ENCODE measurements around the gene SELENOO. TPM values are rescaled to one million over a fixed set of nuclear protein-coding genes. Genes with fewer than 3 reads are reported as not detected.
A peak's percentile ranks its signal among the peaks of the same experiment; 100 is the strongest.

SELENOO gene
- total and polyA plus RNA-seq, 2 experiments from 2014 or later, result 29.8 to 54.5 TPM

DNA sequence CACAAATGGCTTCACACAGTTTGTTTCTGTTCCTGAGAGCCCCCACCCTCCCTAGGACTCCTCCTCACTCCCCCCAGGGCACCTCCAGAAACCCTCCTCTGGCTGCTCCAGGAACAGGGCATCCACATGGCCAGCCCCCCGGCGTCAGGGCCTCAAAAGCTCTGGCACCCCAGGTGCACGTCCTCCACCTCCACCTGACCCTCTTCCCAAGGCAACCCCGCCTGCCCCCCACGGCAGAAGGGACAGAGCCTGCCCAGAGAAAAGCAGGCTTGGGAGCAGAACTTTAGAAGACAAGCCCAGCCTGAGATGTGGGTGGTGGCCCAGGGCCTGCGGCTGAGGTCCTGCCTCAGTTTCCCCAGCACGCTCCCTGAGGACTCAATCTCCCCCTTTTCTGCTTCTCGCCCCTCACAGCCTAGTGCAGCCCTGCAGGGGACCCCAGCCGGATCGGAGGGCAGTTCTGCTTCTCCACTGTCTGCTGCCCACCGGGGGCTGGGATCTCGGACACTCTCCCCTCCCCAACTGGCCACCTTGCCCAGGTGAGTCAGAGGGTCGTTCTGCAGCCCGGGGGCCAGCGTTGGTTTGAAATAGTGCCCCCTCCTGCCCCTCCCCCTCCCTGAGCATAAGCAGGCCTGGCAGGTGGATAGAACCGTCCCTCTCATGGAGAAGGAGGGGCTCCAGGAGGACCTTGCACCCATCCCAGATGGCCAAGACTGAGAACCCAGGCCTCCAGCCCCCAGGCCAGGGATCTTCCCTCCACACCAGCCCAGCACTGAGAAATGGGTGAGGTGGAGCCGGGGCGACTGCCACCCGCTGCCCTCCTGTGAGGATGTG is 17.5 kb upstream of the SELENOO start:
- Histone ChIP-seq H3K4me1 (ENCODE audit: low read depth) (peaks cover 9% of the 10 kb centered on the region), H3K27ac (no peak overlapping the region), H3K9me3 (ENCODE audit: low read depth) (no peaks in the 10 kb centered on the region), H3K36me3 (no peaks in the 10 kb centered on the region), H3K27me3 (no peaks in the 10 kb centered on the region), H3K4me3 (no peak overlapping the region)
- TF ChIP-seq, protein P1, sequence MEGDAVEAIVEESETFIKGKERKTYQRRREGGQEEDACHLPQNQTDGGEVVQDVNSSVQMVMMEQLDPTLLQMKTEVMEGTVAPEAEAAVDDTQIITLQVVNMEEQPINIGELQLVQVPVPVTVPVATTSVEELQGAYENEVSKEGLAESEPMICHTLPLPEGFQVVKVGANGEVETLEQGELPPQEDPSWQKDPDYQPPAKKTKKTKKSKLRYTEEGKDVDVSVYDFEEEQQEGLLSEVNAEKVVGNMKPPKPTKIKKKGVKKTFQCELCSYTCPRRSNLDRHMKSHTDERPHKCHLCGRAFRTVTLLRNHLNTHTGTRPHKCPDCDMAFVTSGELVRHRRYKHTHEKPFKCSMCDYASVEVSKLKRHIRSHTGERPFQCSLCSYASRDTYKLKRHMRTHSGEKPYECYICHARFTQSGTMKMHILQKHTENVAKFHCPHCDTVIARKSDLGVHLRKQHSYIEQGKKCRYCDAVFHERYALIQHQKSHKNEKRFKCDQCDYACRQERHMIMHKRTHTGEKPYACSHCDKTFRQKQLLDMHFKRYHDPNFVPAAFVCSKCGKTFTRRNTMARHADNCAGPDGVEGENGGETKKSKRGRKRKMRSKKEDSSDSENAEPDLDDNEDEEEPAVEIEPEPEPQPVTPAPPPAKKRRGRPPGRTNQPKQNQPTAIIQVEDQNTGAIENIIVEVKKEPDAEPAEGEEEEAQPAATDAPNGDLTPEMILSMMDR (IDR thresholded peaks at IDR 0.05; ENCODE audit: low read depth, low read length), result no peak
- no peak for DNase-seq (ENCODE audit: low read depth in 1 of 2, low spot score in 1 of 2)

DNA sequence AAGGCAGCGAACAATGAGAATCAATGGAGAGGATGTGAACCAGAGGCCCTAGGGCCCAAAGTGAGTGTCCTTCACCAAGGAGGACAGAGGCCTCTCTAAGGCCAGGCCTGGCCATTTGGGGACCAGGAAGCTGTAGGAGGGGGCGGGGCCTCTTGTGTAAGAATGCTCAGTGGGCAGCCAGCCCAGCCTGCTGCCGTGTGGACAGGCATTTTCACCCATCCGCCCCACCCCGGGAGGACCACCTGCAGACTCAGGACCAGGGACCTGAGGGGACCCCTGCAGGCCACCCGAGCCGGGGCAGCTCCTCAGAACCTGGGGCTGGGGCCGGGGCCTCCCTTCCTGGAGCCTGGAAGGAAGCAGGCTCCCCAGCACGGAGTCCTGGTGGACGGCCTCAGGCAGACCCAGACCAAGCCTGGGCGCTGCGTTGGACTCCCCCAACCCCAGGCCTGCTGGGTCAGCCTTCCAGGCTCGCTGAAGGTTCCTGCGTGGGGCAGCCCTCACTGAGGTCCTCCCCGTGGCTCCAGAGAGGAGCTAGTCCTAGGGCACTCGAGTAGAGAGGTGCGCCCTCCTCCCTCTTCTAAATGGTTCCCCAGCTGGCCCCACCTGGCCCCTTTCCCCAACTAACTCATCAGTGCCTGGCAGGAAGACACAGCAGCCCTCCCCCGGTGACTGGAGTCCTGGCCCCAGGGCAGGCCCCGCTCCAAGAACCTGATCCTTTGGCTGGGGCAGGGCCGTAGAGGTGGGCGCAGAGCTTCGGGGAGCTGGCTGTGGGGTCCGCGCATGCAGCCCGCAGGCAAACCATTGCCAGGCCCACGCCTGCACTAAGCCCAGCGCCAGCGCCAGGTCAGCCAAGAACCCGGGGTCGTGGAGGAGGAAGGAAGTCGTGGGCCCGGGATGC is 16.6 kb upstream of the SELENOO start:
- Histone ChIP-seq H3K27me3 (no peaks in the 10 kb centered on the region), H3K36me3 (no peaks in the 10 kb centered on the region), H3K27ac (peak overlapping the region; percentile 48), H3K4me3 (no peak overlapping the region), H3K9me3 (ENCODE audit: low read depth) (no peaks in the 10 kb centered on the region), H3K4me1 (ENCODE audit: low read depth) (peaks cover 12% of the 10 kb centered on the region)
- TF ChIP-seq, protein P1 (IDR thresholded peaks at IDR 0.05; ENCODE audit: low read depth, low read length), result no peak
- DNase-seq (ENCODE audit: low read depth in 1 of 2, low spot score in 1 of 2), result peak; percentile 76 to 78

DNA sequence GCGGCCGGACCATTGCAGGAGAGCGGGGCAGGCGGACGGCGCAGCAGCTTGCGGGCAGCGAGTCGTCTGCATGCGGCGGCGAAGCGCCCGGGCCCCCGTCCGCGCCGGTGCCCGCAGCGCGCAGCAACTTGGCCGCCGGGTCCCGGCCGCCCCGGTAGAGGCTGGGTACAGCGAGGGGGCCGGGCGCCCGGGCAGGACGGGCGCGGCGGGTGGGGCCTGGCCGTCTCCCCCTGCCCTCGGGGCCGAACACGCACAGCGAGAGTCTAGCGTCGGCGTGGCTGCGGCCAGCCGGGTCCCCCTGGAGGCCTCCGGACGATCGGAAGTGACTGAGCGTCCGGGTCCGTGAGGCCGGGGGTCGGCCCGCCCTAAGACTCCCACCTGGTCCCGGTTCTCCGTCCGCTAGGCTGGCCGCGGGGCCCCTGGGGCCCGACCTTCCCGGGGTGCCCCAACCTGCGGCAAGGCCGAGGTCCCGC is 15.9 kb upstream of the SELENOO start:
- H3K4me3 ChIP-seq, result peak overlapping the region; percentile 19
- no peaks in the 10 kb centered on the region for H3K9me3 ChIP-seq (ENCODE audit: low read depth)
- DNase-seq (ENCODE audit: low read depth in 1 of 2, low spot score in 1 of 2), result no peak
- no peaks in the 10 kb centered on the region for H3K36me3 ChIP-seq
- TF ChIP-seq, protein P1 (IDR thresholded peaks at IDR 0.05; ENCODE audit: low read depth, low read length), result no peak
- no peaks in the 10 kb centered on the region for H3K27me3 ChIP-seq
- H3K27ac ChIP-seq, result no peak overlapping the region
- H3K4me1 ChIP-seq (ENCODE audit: low read depth), result peaks cover 19% of the 10 kb centered on the region

DNA sequence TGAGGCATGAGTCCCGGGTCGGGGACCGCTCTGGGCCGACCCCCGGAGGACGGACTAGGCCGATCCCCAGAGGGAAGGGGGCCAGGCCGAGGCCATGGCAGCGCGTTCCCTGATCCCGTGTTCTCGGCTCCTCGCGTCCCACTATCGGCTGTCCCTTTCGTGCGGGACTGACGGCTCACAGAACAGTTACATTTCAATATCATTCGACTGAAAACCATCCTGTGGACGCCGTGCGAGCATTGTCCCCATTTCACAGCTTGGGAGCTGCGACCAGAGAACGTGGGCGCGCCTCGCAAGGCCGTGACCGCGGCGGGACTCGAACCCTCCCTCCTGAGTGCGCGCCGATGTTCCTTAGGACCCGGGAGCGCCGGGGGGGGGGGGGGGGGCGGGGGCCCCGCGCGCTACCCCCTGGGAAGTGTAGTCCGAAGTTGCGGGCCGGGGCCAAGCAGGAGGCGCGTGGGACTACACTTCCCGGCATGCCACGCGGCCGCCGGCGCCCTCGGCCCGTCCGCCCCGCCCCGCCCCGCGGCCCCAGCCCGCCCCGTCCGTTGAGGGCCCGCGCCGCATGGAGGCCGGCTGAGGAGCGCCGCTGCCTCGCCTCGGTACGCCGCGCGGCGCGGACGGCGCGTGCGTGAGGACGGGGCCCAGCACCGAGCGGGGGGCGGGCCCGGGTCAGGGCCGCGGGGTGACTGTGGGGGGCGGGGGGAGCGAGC is 15.3 kb upstream of the SELENOO start, which contains the start of gene TRABD:
TRABD (plus strand) TSS at position 539 of the 713 bp plus-strand sequence. CDS start 7,148 bp downstream, outside the sequence.
- peak; percentile 94 for DNase-seq (ENCODE audit: low read depth in 1 of 2, low spot score in 1 of 2)
- H3K4me1 ChIP-seq (ENCODE audit: low read depth), result peaks cover 25% of the 10 kb centered on the region
- H3K36me3 ChIP-seq, result no peaks in the 10 kb centered on the region
- no peaks in the 10 kb centered on the region for H3K27me3 ChIP-seq
- TF ChIP-seq, protein P1 (IDR thresholded peaks at IDR 0.05; ENCODE audit: low read depth, low read length), result no peak
- H3K27ac ChIP-seq, result peak within 1 kb of the TSS; percentile 57
- H3K4me3 ChIP-seq, result peak within 1 kb of the TSS; percentile 55
- H3K9me3 ChIP-seq (ENCODE audit: low read depth), result no peaks in the 10 kb centered on the region

DNA sequence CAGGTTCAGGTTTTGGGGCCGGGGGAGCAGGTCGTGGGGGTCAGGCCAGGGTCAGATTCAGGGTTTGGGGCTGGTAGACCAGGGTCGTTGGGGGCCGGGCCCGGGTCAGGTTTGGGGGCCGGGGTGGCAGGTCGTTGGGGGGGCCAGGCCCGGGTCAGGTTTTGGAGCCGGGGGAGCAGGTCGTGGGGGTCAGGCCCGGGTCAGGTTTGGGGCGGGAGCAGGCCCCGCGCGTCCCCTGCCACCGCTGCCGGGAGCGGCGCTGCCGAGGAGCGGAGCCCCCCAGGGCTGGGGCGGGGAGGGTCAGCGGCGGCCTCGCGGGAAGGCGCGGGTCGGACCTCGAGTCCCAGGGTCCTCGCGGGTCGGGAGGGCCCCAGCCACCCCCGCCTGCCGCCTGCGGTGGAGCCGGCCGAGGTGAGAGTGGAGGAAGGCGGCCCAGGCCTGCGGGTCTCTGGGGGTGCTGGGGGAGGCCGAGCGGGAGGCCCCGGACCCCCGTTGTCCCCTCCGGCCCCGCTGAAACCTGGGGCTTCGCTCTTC is 14.6 kb upstream of the SELENOO start:
- Histone ChIP-seq H3K4me3 (peak overlapping the region; percentile 55), H3K27ac (peak overlapping the region; percentile 57), H3K4me1 (ENCODE audit: low read depth) (peaks cover 32% of the 10 kb centered on the region), H3K27me3 (no peaks in the 10 kb centered on the region), H3K9me3 (ENCODE audit: low read depth) (no peaks in the 10 kb centered on the region), H3K36me3 (no peaks in the 10 kb centered on the region)
- peak in 1 of 2 donors; percentile 24 for DNase-seq (ENCODE audit: low read depth in 1 of 2, low spot score in 1 of 2)
- TF ChIP-seq, protein P1 (IDR thresholded peaks at IDR 0.05; ENCODE audit: low read depth, low read length), result no peak
